Neuron (in vitro differentiated cells): ENCODE measurements around the gene IL18BP.

Experiments
- H2AFZ ChIP-seq: one replicate; pipeline ENCODE4 v1.6.1; 2013; ENCODE audit warnings: low read depth, mild to moderate bottlenecking, inconsistent platforms, low read length, moderate library complexity
- H3K27me3 ChIP-seq: one replicate; pipeline ENCODE4 v1.6.1; 2013; ENCODE audit warnings: low read length; ENCODE audit not compliant: insufficient read depth
- H3K36me3 ChIP-seq: one replicate; pipeline ENCODE4 v1.6.1; 2013; ENCODE audit warnings: low read length; ENCODE audit not compliant: insufficient read depth
- H3K4me1 ChIP-seq: one replicate; pipeline ENCODE4 v1.6.1; 2013; ENCODE audit warnings: low read length; ENCODE audit not compliant: insufficient read depth
- H3K4me3 ChIP-seq: 2 replicates; pipeline ENCODE4 v1.5.1; 2013; ENCODE audit warnings: mild to moderate bottlenecking, low read length, moderate library complexity
- H3K9me3 ChIP-seq: one replicate; pipeline ENCODE4 v1.6.1; 2013; ENCODE audit warnings: low read length

IL18BP gene

DNA sequence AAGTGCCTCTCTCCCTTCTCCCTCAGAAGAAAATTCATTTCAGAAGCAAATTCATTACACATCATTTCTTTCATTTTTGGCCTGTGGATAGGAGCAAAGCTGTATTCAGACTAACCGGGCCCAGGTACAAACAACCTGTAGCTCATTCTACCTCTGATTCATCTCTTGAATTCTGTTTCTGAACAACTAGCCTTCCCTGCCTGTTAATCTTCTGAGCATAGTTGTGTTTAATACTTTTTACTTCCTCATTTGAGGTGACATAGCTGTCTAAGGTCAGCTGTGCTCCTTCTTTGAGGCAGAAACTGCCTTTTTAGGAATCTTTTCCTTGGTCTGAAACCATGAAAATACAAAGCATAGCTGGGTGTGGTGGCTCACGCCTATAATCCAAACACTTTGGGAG is 12.6 kb upstream of the IL18BP start:
- H3K9me3 ChIP-seq: peaks cover 1% of the 10 kb centered on the region
- H3K4me3 ChIP-seq: no peak overlapping the region
- H3K36me3 ChIP-seq: peaks cover 45% of the 10 kb centered on the region
- H3K27me3 ChIP-seq: no peaks in the 10 kb centered on the region
- no peaks in the 10 kb centered on the region for H3K4me1 ChIP-seq
- no peak overlapping the region for H2AFZ ChIP-seq

DNA sequence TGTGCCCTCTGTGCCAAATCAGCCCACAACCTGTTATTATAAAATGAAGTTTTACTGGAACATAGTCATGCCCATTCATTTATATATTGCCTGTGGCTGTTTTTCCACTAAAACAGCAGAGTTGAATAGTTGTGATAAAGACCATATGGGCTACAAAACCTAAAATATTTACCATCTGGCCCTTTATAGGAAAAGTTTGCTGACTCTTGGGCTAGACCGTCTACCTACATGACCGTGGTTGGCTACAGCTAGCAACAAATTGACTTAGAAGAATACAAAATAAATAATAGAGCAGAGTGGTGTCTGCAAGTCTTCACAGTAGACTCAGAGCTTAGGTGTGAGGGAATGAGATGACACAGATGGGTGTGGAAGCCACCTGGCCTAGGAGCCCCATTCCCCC is 11.2 kb upstream of the IL18BP start:
- H3K4me1 ChIP-seq: no peaks in the 10 kb centered on the region
- H3K27me3 ChIP-seq: no peaks in the 10 kb centered on the region
- no peak overlapping the region for H2AFZ ChIP-seq
- peaks cover 1% of the 10 kb centered on the region for H3K9me3 ChIP-seq
- H3K4me3 ChIP-seq: no peak overlapping the region
- peaks cover 46% of the 10 kb centered on the region for H3K36me3 ChIP-seq

DNA sequence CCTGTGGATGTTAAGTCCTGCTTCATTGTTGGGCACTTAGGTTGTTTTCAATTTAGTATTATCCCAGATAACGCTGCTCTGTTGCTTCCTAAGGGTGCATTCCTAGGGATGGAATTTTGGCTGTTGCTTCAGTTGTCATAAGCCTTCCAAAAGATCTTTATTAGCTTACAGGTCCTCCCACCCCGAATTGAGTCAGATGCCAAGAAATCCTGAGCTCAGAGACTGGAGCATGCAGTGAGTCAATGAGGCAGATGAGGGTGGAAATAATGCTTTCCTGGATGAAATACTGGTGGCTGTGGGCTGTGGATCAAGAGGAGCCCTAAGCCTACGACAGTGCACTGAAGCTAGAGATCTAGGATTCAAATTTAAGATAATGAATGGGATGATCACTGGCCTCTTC is 10.7 kb upstream of the IL18BP start:
- Histone ChIP-seq H3K4me1 (no peaks in the 10 kb centered on the region), H3K9me3 (peaks cover 1% of the 10 kb centered on the region), H3K4me3 (no peak overlapping the region), H2AFZ (no peak overlapping the region), H3K36me3 (peaks cover 43% of the 10 kb centered on the region), H3K27me3 (no peaks in the 10 kb centered on the region)

DNA sequence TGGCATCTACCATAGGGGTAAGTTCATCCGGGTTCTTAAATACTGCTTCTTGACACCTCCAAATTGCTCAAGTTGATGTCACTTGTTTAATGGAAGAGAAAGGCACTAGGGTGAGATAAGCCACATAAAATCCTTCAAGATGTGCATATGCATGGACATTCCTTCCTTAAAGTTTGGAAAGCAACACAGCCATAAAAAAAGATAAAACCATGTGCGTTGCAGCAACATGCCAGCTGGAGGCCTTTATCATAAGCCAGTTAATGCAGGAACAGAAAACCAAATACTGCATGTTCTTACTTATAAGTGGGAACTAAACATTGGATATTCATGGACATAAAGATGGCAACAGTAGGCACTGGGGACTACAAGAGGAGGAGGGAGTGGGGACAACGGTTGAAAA is 8.0 kb upstream of the IL18BP start:
- Histone ChIP-seq H3K27me3 (no peaks in the 10 kb centered on the region), H3K36me3 (peaks cover 33% of the 10 kb centered on the region), H3K9me3 (no peaks in the 10 kb centered on the region), H2AFZ (no peak overlapping the region), H3K4me3 (no peak overlapping the region), H3K4me1 (no peaks in the 10 kb centered on the region)

DNA sequence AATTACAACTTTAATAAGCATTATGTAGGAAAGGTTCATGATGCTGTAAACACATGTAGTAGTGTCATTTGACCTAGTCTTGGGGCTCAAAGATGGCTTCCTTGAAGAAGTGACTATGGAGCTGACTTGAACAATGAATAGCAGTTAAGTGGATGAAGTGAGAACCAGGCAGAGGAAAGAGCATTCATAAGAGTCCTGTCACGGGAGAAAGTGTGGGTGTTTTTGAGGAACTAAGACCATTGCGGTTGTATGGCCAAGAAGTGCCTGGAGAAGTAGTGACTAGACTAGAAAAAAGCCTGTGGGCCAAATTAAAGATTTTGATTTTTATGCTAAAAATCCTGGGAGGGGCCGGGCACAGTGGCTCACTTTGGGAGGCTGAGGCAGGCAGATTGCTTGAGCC is 7.2 kb upstream of the IL18BP start:
- Histone ChIP-seq H3K4me3 (no peak overlapping the region), H2AFZ (no peak overlapping the region), H3K36me3 (peaks cover 28% of the 10 kb centered on the region), H3K9me3 (no peaks in the 10 kb centered on the region), H3K27me3 (no peaks in the 10 kb centered on the region), H3K4me1 (no peaks in the 10 kb centered on the region)

DNA sequence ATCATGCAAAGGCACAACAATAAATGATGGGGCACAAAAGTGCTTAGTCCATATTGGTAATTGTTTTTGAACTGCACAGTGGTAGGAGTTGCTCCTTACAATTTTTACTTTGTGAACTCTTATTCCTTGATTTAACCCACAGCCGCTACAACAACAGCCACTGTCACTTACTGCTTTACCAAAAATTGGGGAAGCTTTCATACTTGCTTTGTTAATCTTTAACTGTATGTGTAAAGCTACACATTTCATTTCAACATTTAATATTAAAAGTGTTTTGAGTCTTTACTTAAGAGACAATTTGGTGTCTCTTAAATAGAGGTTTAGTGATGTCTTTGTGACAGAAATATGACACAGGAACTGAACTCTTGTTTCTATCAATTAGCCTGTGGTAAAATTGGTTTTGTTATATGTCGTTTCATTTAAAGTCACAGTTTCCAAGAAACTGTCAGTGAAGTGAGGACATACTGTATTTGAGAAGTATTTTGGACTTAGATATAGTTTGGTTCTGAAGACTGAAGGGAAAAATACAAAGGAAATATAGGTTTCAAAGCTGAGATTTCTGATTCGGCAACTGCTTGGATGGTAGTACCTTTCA is 6.5 kb upstream of the IL18BP start:
- Histone ChIP-seq H3K36me3 (peaks cover 28% of the 10 kb centered on the region), H2AFZ (no peak overlapping the region), H3K9me3 (no peaks in the 10 kb centered on the region), H3K4me1 (no peaks in the 10 kb centered on the region), H3K4me3 (no peak overlapping the region), H3K27me3 (no peaks in the 10 kb centered on the region)

DNA sequence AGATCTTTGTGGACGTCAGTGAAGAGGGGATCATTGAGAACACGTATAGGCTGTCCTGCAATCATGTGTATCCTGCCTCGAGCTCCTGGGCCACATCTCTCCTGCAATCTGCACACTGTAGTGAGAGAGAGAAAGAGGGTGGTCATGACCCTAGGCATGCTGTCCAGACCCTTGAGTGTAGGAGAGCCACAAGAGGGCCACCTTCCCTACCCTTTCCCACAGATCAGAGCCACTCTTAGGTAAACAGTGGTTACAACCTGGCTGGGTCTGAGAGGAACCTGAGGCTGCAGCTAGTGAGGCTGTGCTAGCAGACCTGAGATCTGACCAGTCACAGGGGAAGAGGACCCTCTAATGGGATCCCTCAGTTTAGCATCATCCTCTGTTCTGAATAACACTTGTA is 3.9 kb upstream of the IL18BP start:
- no peak overlapping the region for H3K4me3 ChIP-seq
- no peaks in the 10 kb centered on the region for H3K4me1 ChIP-seq
- H3K27me3 ChIP-seq: no peaks in the 10 kb centered on the region
- peaks cover 20% of the 10 kb centered on the region for H3K36me3 ChIP-seq
- H3K9me3 ChIP-seq: no peaks in the 10 kb centered on the region
- no peak overlapping the region for H2AFZ ChIP-seq

DNA sequence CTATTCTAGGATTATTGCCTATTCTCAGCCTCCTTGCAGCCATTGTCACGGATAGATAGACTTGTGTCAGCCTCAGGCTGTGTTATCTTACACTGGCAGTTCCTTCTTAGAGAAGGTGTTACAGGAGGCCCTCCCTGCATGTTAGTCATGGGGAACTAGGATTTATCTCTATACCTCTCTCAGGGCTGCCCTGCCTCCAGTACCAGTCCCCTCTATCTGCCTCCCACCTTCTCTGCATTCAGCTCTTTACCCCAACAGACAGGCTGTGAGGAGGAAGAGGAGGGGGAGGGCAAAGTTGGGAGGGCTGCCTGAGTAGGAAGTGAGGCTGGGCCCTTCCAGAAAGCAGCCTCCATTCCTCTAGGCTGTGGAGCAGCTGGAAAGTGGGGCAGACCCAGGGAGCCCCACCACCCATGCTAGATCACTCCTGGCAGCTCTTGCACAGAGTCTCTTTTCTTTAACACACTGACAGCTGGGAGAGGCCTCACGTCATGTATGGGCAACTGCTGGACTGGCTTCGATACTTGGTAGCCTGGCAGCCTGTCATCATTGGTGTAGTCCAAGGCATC is 2.9 kb upstream of the IL18BP start:
- no peak overlapping the region for H3K4me3 ChIP-seq
- H2AFZ ChIP-seq: no peak overlapping the region
- no peaks in the 10 kb centered on the region for H3K4me1 ChIP-seq
- H3K36me3 ChIP-seq: peaks cover 18% of the 10 kb centered on the region
- H3K27me3 ChIP-seq: no peaks in the 10 kb centered on the region
- H3K9me3 ChIP-seq: no peaks in the 10 kb centered on the region

DNA sequence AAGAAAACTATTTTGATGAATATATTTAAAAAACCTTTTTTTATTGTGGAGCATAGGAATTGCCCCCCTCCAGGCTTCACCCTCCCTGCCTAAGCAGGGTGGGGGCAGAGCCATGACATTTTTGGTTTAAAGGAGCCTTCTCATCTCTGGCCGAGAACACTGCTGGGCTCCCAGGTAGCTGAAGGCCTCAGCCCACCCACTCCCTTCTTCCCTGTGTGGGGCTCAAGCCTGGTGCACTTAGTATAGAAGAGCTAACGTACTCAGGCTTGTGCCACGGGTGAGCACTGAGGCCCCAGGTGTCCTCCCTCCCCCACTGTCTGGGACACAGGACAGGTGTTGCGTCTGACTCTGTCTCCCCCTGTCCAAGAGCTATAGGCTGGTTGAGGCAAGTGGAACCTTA is 2.2 kb upstream of the IL18BP start:
- H3K36me3 ChIP-seq: peaks cover 20% of the 10 kb centered on the region
- no peaks in the 10 kb centered on the region for H3K27me3 ChIP-seq
- no peaks in the 10 kb centered on the region for H3K9me3 ChIP-seq
- no peak overlapping the region for H3K4me3 ChIP-seq
- no peaks in the 10 kb centered on the region for H3K4me1 ChIP-seq
- H2AFZ ChIP-seq: no peak overlapping the region

DNA sequence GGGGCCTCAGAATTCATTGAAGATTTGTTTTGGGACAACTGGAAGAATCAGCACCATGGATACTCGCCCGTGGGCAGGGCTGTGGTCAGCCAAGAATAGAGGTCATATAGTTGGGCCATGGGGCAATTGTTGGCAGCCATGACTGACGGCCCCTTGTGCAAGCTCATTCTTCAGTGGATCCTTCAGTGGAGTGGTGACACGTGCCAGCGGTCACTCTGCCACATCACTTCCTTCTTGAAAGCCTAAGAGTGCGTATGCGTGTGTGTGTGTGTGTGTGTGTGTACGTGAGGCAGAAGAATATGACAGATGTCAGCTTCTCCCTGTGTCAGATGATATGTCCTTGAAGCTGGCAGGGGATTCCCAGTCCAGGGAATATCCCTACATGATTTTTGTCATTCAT is 1.8 kb upstream of the IL18BP start:
- H3K4me1 ChIP-seq: no peaks in the 10 kb centered on the region
- H3K27me3 ChIP-seq: no peaks in the 10 kb centered on the region
- H3K4me3 ChIP-seq: no peak overlapping the region
- H3K36me3 ChIP-seq: peaks cover 24% of the 10 kb centered on the region
- no peak overlapping the region for H2AFZ ChIP-seq
- no peaks in the 10 kb centered on the region for H3K9me3 ChIP-seq

DNA sequence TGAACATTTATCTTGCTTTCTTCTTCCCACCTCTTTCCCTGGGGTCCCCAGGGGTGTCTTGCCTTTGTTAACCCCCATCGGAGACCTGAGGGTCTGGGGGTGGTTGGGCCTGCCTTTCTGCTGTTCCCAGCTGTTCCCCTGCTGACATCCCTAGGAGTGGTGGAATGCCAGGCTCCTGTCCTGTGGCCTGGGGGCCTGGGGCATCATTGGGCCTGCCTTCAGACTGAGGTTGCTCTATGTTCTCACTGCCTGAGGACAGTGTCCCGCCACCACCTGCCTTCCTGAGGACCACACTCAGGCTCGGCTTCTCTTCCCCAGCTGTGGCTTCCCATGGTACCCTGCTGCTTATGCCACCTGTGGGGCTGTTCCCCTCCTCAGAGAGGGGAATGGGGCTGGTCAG is 1.1 kb upstream of the IL18BP start:
- Histone ChIP-seq H3K4me1 (no peaks in the 10 kb centered on the region), H3K9me3 (no peaks in the 10 kb centered on the region), H3K27me3 (no peaks in the 10 kb centered on the region), H2AFZ (no peak overlapping the region), H3K4me3 (no peak overlapping the region), H3K36me3 (peaks cover 30% of the 10 kb centered on the region)

DNA sequence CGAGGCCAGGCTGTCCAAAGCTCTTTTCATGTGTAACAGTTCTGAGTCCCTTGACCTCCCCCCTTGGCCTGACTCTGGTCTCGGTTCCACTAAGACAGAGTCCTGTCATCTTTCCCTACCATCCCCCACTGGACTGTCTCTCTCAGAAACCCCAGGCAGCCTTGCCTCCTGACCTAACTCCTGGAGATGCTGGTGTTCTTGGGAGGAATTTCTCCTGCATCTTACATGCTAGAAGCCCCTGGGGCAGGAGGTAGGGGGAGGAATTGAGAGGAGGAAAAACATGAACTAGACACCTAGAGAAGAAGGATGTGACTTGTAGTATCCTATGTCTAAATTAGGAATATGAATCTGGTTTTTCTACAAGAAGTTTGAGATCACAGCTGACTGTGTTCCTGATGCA is 648 bp upstream of the IL18BP start:
- Histone ChIP-seq H3K4me1 (no peaks in the 10 kb centered on the region), H3K4me3 (no peak overlapping the region), H2AFZ (no peak overlapping the region), H3K36me3 (peaks cover 34% of the 10 kb centered on the region), H3K27me3 (no peaks in the 10 kb centered on the region), H3K9me3 (no peaks in the 10 kb centered on the region)

DNA sequence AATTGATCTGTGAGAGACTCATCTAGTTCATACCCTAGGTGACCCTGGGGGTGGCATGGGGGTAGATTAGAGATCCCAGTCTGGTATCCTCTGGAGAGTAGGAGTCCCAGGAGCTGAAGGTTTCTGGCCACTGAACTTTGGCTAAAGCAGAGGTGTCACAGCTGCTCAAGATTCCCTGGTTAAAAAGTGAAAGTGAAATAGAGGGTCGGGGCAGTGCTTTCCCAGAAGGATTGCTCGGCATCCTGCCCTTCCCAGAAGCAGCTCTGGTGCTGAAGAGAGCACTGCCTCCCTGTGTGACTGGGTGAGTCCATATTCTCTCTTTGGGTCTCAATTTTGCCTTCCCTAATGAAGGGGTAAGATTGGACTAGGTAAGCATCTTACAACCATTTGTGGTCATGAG is 653 bp downstream of the IL18BP start:
- H3K36me3 ChIP-seq: peaks cover 47% of the 10 kb centered on the region
- no peak overlapping the region for H2AFZ ChIP-seq
- no peak overlapping the region for H3K4me3 ChIP-seq
- no peaks in the 10 kb centered on the region for H3K4me1 ChIP-seq
- H3K27me3 ChIP-seq: no peaks in the 10 kb centered on the region
- no peaks in the 10 kb centered on the region for H3K9me3 ChIP-seq

DNA sequence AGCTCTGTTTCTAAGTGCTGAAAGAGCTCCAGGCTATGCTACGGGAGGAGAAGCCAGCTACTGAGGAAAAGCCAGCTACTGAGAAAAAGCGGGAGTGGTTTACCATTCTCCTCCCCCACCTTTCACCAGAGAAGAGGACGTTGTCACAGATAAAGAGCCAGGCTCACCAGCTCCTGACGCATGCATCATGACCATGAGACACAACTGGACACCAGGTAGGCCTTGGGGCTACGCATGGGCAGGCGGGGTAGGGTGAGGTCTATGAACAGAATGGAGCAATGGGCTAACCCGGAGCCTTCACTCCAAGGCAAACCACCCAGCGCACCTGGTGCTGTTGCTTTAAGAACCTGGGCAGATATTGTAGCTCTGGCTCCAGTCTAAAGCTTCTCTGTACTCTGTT is 1.1 kb downstream of the IL18BP start:
- Histone ChIP-seq H3K4me3 (no peak overlapping the region), H2AFZ (no peak overlapping the region), H3K9me3 (no peaks in the 10 kb centered on the region), H3K36me3 (peaks cover 51% of the 10 kb centered on the region), H3K4me1 (no peaks in the 10 kb centered on the region), H3K27me3 (no peaks in the 10 kb centered on the region)
